Ureter (tissue), 1 donor: ENCODE data around the gene ZFHX3. TPM values are rescaled to one million over a fixed set of nuclear protein-coding genes. Genes with fewer than 3 reads are reported as not detected.

Experiments used
- DNase-seq: peaks from one replicate; pipeline ENCODE4 v3.0.0-alpha.2; 2020; ENCODE audit warnings: low spot score
- total RNA-seq: library from RNA; stranded (reverse); gene quantifications from one replicate; pipeline ENCODE4 v1.2.4, GENCODE V29; 2023
- donor health status: DM: yes; HTN: yes; CAD: no.

Gene ZFHX3
- total RNA-seq, 1 donor from 2014 or later = 60.8 TPM

DNA sequence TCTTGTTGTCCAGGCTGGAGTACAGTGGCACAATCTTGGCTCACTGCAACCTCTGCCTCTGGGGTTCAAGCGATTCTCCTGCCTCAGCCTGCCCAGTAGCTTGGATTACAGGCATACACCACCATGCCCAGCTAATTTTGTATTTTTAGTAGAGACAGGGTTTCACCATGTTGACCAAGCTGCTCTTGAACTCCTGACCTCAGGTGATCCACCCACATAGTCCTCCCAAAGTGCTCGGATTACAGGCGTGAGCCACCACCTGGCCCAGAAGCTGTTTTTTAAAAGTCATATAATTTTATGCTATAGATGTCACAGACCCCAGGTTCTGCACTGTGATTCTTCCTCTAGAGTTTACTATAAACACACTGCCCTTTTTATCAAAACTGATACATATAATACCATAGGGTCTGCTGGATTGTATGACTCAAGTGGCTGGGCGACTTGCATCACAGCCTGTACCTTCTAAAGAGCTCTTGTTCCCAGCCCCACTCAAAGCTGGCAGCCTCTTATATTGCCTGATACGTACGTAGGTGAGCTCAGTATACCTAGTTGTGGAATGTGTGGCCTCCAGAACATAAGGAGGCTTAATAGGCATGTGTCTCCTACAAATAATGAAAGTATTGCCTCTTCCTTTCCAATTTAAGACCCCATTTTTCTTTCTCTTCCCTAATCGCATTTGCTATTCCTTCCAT is 295.8 kb downstream of the ZFHX3 start:
- no peak for DNase-seq

DNA sequence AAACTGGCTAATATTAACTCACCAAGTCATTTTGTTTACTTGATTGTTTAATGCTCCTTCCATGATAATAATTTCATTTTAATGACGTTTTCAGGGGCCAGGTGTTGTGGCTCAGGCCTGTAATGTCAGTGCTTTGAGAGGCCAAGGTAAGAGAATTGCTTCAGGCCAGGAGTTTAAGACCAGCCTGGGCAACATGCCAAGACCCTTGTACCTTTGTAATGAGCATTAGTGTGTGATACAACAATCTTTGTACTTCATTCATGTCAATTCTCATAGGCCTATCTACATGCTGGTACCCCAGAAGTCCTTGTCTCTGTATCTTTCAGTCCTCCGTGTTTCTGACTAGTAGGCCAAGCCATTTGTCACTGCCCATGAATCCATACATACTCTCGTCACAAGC is 296.9 kb downstream of the ZFHX3 start:
- DNase-seq = no peak

GRCh38 chr16:72749091-72749490 is 298.8 kb downstream of the ZFHX3 start:
- no peak for DNase-seq

- no peak for DNase-seq
These were observed 303.7 kb downstream of the ZFHX3 start for GRCh38 chr16:72744076-72744793.

- no peak for DNase-seq
These were observed 304.7 kb downstream of the ZFHX3 start for GRCh38 chr16:72743011-72743761.

- DNase-seq = no peak
These were observed 307.6 kb downstream of the ZFHX3 start for GRCh38 chr16:72740347-72740746.

- no peak for DNase-seq
These were observed 308.4 kb downstream of the ZFHX3 start for GRCh38 chr16:72739577-72739976.

GRCh38 chr16:72736074-72736473 is 311.9 kb downstream of the ZFHX3 start:
- no peak for DNase-seq
